Activated naive CD4-positive, alpha-beta T cell treated with Interleukin-2 at 50 U/mL for 16 hours (primary cell): ENCODE data around the gene AP3S2.
"Not testable (repeated sequence)": the region's sequence is repeated elsewhere in the genome, so short reads cannot be mapped to it uniquely, and the experiment has no call there.

Source experiments
- DNase-seq: peaks from one replicate; pipeline ENCODE4 v3.0.0-alpha.2; 2020

AP3S2 gene

GRCh38 chr15:89893696-89894447 lies at the start of gene AP3S2:
AP3S2 (minus strand) TSS chr15:89893994; CDS start chr15:89893949, 45 bp downstream.
- peak; percentile 91 for DNase-seq

GRCh38 chr15:89939910-89940309 lies 46.1 kb upstream of the AP3S2 start:
- DNase-seq = no peak

GRCh38 chr15:89939377-89939776 lies 45.6 kb upstream of the AP3S2 start:
- DNase-seq = not testable (repeated sequence)

- no peak for DNase-seq
Observed at GRCh38 chr15:89937365-89938350, 43.9 kb upstream of the AP3S2 start.

GRCh38 chr15:89936786-89937265 lies 43.0 kb upstream of the AP3S2 start:
- DNase-seq = no peak

GRCh38 chr15:89936051-89936785 lies 42.4 kb upstream of the AP3S2 start:
- no peak for DNase-seq

GRCh38 chr15:89932880-89933279 lies 39.1 kb upstream of the AP3S2 start:
- no peak for DNase-seq

GRCh38 chr15:89928421-89928820 lies 34.6 kb upstream of the AP3S2 start:
- DNase-seq = no peak

GRCh38 chr15:89926158-89926557 lies 32.4 kb upstream of the AP3S2 start:
- DNase-seq = no peak

GRCh38 chr15:89917442-89918101 lies 23.8 kb upstream of the AP3S2 start:
- no peak for DNase-seq

- no peak for DNase-seq
Observed at GRCh38 chr15:89916660-89917059, 22.9 kb upstream of the AP3S2 start.

GRCh38 chr15:89912674-89913396 lies 19.0 kb upstream of the AP3S2 start, which contains the start of gene ARPIN:
ARPIN (minus strand) TSS chr15:89912952; CDS start chr15:89912835, 117 bp downstream.
- no peak for DNase-seq

- DNase-seq = no peak
Observed at GRCh38 chr15:89912145-89912673, 18.4 kb upstream of the AP3S2 start.

- DNase-seq = no peak
Observed at GRCh38 chr15:89910891-89911626, 17.3 kb upstream of the AP3S2 start.

GRCh38 chr15:89909611-89910010 lies 15.8 kb upstream of the AP3S2 start:
- DNase-seq = no peak

- DNase-seq = no peak
Observed at GRCh38 chr15:89908226-89908625, 14.4 kb upstream of the AP3S2 start.

- no peak for DNase-seq
Observed at GRCh38 chr15:89907289-89907688, 13.5 kb upstream of the AP3S2 start.

- no peak for DNase-seq
Observed at GRCh38 chr15:89905846-89906378, 12.1 kb upstream of the AP3S2 start.

GRCh38 chr15:89904519-89904918 lies 10.7 kb upstream of the AP3S2 start:
- DNase-seq = no peak

- DNase-seq = no peak
Observed at GRCh38 chr15:89903858-89904130, 10.0 kb upstream of the AP3S2 start.
